Ectodermal cell (in vitro differentiated cells): ENCODE data around the gene THSD4.
"Not testable (repeated sequence)": the region's sequence is repeated elsewhere in the genome, so short reads cannot be mapped to it uniquely, and the experiment has no call there.

ENCODE experiments used
- H3K27ac ChIP-seq: 2 replicates; pipeline ENCODE4 v1.7.0; 2013; ENCODE audit warnings: mild to moderate bottlenecking, low read depth, low read length; ENCODE audit not compliant: insufficient read depth, poor library complexity, severe bottlenecking
- H3K27me3 ChIP-seq: 2 replicates; pipeline ENCODE4 v1.7.0; 2013; ENCODE audit warnings: mild to moderate bottlenecking, low read length; ENCODE audit not compliant: insufficient read depth, control insufficient read depth, poor library complexity, severe bottlenecking
- H3K36me3 ChIP-seq: one replicate; pipeline ENCODE4 v1.7.0; 2013; ENCODE audit warnings: low read length; ENCODE audit not compliant: control insufficient read depth, insufficient read depth
- H3K4me1 ChIP-seq: one replicate; pipeline ENCODE4 v1.7.0; 2013; ENCODE audit warnings: low read length; ENCODE audit not compliant: control insufficient read depth, insufficient read depth
- H3K4me3 ChIP-seq: 2 replicates; pipeline ENCODE4 v1.7.0; 2013; ENCODE audit warnings: low read depth, low read length, control low read depth; ENCODE audit not compliant: insufficient read depth
- H3K9me3 ChIP-seq: 2 replicates; pipeline ENCODE4 v1.7.0; 2013; ENCODE audit warnings: mild to moderate bottlenecking, low read length, moderate library complexity; ENCODE audit not compliant: control insufficient read depth
- WGBS, 2 experiments: methylation state at CpG; one replicate each; pipeline ENCODE4 v1.1.7; 2013; ENCODE audit warnings: missing lambda C conversion rate in 2 of 2; 5-methylcytosine and 5-hydroxymethylcytosine counted together

Gene THSD4

GRCh38 chr15:71657141-71657540, 541.9 kb downstream of the THSD4 start:
- no peak overlapping the region for H3K4me3 ChIP-seq
- H3K36me3 ChIP-seq = no peaks in the 10 kb centered on the region
- H3K27me3 ChIP-seq = no peaks in the 10 kb centered on the region
- 95 to 100% methylated on average over 2 of the region's 2 CpGs for WGBS, 2 experiments
- H3K27ac ChIP-seq = no peak overlapping the region
- no peaks in the 10 kb centered on the region for H3K4me1 ChIP-seq
- no peaks in the 10 kb centered on the region for H3K9me3 ChIP-seq

GRCh38 chr15:71658036-71658435, 542.8 kb downstream of the THSD4 start:
- no peaks in the 10 kb centered on the region for H3K27me3 ChIP-seq
- 94 to 95% methylated on average over 7 of the region's 7 CpGs for WGBS, 2 experiments

GRCh38 chr15:71658827-71659729, 543.8 kb downstream of the THSD4 start:
- no peaks in the 10 kb centered on the region for H3K27me3 ChIP-seq
- H3K4me3 ChIP-seq = no peak overlapping the region
- no peak overlapping the region for H3K27ac ChIP-seq
- H3K36me3 ChIP-seq = no peaks in the 10 kb centered on the region
- no peaks in the 10 kb centered on the region for H3K4me1 ChIP-seq
- 91 to 97% methylated on average over 2 of the region's 2 CpGs for WGBS, 2 experiments
- no peaks in the 10 kb centered on the region for H3K9me3 ChIP-seq

More at GRCh38 chr15:71658036-71658435, 542.8 kb downstream of the THSD4 start:
- no peaks in the 10 kb centered on the region for H3K36me3 ChIP-seq
- no peak overlapping the region for H3K4me3 ChIP-seq
- H3K9me3 ChIP-seq = no peaks in the 10 kb centered on the region
- no peaks in the 10 kb centered on the region for H3K4me1 ChIP-seq
- no peak overlapping the region for H3K27ac ChIP-seq

- H3K27ac ChIP-seq = no peak overlapping the region
- no peak overlapping the region for H3K4me3 ChIP-seq
- no peaks in the 10 kb centered on the region for H3K36me3 ChIP-seq
- no peaks in the 10 kb centered on the region for H3K27me3 ChIP-seq
- WGBS, 2 experiments = 84 to 95% methylated on average over 4 of the region's 4 CpGs
- H3K9me3 ChIP-seq = no peaks in the 10 kb centered on the region
- H3K4me1 ChIP-seq = no peaks in the 10 kb centered on the region
Measured at GRCh38 chr15:71659730-71660067, 544.4 kb downstream of the THSD4 start.

- H3K36me3 ChIP-seq = no peaks in the 10 kb centered on the region
- no peaks in the 10 kb centered on the region for H3K27me3 ChIP-seq
- WGBS, 2 experiments = 93 to 95% methylated on average over 15 of the region's 15 CpGs
- H3K4me1 ChIP-seq = no peaks in the 10 kb centered on the region
- no peaks in the 10 kb centered on the region for H3K9me3 ChIP-seq
- H3K4me3 ChIP-seq = no peak overlapping the region
- no peak overlapping the region for H3K27ac ChIP-seq
Measured at GRCh38 chr15:71660501-71660900, 545.2 kb downstream of the THSD4 start.

- 93 to 94% methylated on average over 1 of the region's 1 CpG for WGBS, 2 experiments
- no peaks in the 10 kb centered on the region for H3K4me1 ChIP-seq
- H3K9me3 ChIP-seq = no peaks in the 10 kb centered on the region
- no peaks in the 10 kb centered on the region for H3K27me3 ChIP-seq
- H3K4me3 ChIP-seq = no peak overlapping the region
- no peak overlapping the region for H3K27ac ChIP-seq
- no peaks in the 10 kb centered on the region for H3K36me3 ChIP-seq
Measured at GRCh38 chr15:71662306-71662705, 547.0 kb downstream of the THSD4 start.

GRCh38 chr15:71664622-71665021, 549.4 kb downstream of the THSD4 start:
- Histone ChIP-seq H3K27me3 (no peaks in the 10 kb centered on the region), H3K4me3 (no peak overlapping the region), H3K9me3 (no peaks in the 10 kb centered on the region), H3K4me1 (no peaks in the 10 kb centered on the region), H3K36me3 (no peaks in the 10 kb centered on the region), H3K27ac (no peak overlapping the region)
- WGBS, 2 experiments = 86 to 100% methylated on average over 1 of the region's 1 CpG

- Histone ChIP-seq H3K27ac (no peak overlapping the region), H3K9me3 (no peaks in the 10 kb centered on the region), H3K27me3 (no peaks in the 10 kb centered on the region), H3K4me3 (no peak overlapping the region), H3K4me1 (no peaks in the 10 kb centered on the region), H3K36me3 (no peaks in the 10 kb centered on the region)
Measured at GRCh38 chr15:71666763-71667620, 551.7 kb downstream of the THSD4 start.

- Histone ChIP-seq H3K9me3 (no peaks in the 10 kb centered on the region), H3K27me3 (no peaks in the 10 kb centered on the region), H3K4me1 (no peaks in the 10 kb centered on the region), H3K27ac (no peak overlapping the region), H3K36me3 (no peaks in the 10 kb centered on the region), H3K4me3 (no peak overlapping the region)
- WGBS, 2 experiments = 83 to 89% methylated on average over 3 to 4 of the region's 4 CpGs
Measured at GRCh38 chr15:71669688-71670087, 554.4 kb downstream of the THSD4 start.

- WGBS, 2 experiments = 100% methylated on average over 1 to 2 of the region's 3 CpGs
- not testable (repeated sequence) for H3K27me3 ChIP-seq, H3K9me3 ChIP-seq, H3K36me3 ChIP-seq, H3K4me1 ChIP-seq, H3K27ac ChIP-seq, H3K4me3 ChIP-seq
Measured at GRCh38 chr15:71670222-71670621, 555.0 kb downstream of the THSD4 start.
